Neural progenitor cell (in vitro differentiated cells): ENCODE data around the gene HFM1. TPM values are rescaled to one million over a fixed set of nuclear protein-coding genes. Genes with fewer than 3 reads are reported as not detected.

Source experiments
- DNase-seq: peaks from one replicate; pipeline ENCODE4 v3.0.0-alpha.2; 2016; ENCODE audit warnings: low spot score
- H2AFZ ChIP-seq: fragments of 200-600 bp; sonication (generic); replicated peaks from 2 replicates; pipeline ENCODE4 v1.6.1; 2016; ENCODE audit warnings: antibody characterized with exemption
- H3F3A ChIP-seq: fragments of 200-600 bp; sonication (generic); 2 replicates; pipeline ENCODE4 v1.6.1; 2016; ENCODE audit warnings: antibody characterized with exemption, low read depth
- H3K27ac ChIP-seq: fragments of 200-600 bp; sonication (generic); 2 replicates; pipeline ENCODE4 v1.5.1; 2016; ENCODE audit warnings: mild to moderate bottlenecking
- H3K27me3 ChIP-seq: fragments of 200-600 bp; sonication (generic); 2 replicates; pipeline ENCODE4 v1.6.1; 2016; ENCODE audit warnings: mild to moderate bottlenecking, moderate library complexity
- H3K36me3 ChIP-seq: fragments of 200-600 bp; sonication (generic); 2 replicates; pipeline ENCODE4 v1.5.1; 2016
- H3K4me1 ChIP-seq: fragments of 200-600 bp; sonication (generic); 2 replicates; pipeline ENCODE4 v1.6.1; 2016; ENCODE audit warnings: mixed run types
- H3K4me2 ChIP-seq: fragments of 200-600 bp; sonication (generic); 2 replicates; pipeline ENCODE4 v1.6.1; 2016
- H3K4me3 ChIP-seq: fragments of 200-600 bp; sonication (generic); 2 replicates; pipeline ENCODE4 v1.5.1; 2016
- H3K79me2 ChIP-seq: fragments of 200-600 bp; sonication (generic); 2 replicates; pipeline ENCODE4 v1.6.1; 2016; ENCODE audit warnings: low read depth
- H3K9ac ChIP-seq: fragments of 200-600 bp; sonication (generic); 2 replicates; pipeline ENCODE4 v1.6.1; 2016
- H3K9me3 ChIP-seq: fragments of 200-600 bp; sonication (generic); 2 replicates; pipeline ENCODE4 v1.5.1; 2016; ENCODE audit warnings: low read depth
- H4K20me1 ChIP-seq: fragments of 200-600 bp; sonication (generic); 2 replicates; pipeline ENCODE4 v1.6.1; 2016; ENCODE audit warnings: low read depth
- H3K27ac Mint-ChIP-seq: 3 replicates; pipeline ENCODE4 v1.8.0; 2021; ENCODE audit warnings: mixed read lengths
- H3K27me3 Mint-ChIP-seq: 2 replicates; pipeline ENCODE4 v1.8.0; 2022; ENCODE audit warnings: low read depth, mild to moderate bottlenecking, inconsistent platforms, moderate library complexity, mixed read lengths; ENCODE audit not compliant: insufficient read depth
- H3K36me3 Mint-ChIP-seq: 3 replicates; pipeline ENCODE4 v1.8.0; 2021; ENCODE audit warnings: mixed read lengths
- H3K4me1 Mint-ChIP-seq: 3 replicates; pipeline ENCODE4 v1.8.0; 2021; ENCODE audit warnings: mixed read lengths
- H3K4me3 Mint-ChIP-seq: 3 replicates; pipeline ENCODE4 v1.8.0; 2021; ENCODE audit warnings: mild to moderate bottlenecking, moderate library complexity, mixed read lengths
- H3K9me3 Mint-ChIP-seq: 3 replicates; pipeline ENCODE4 v1.8.0; 2020; ENCODE audit warnings: mixed read lengths
- CTCF ChIP-seq: fragments of 200-600 bp; sonication (generic); IDR thresholded peaks from 2 replicates; pipeline ENCODE4 v1.5.1; 2017; ENCODE audit warnings: antibody characterized with exemption, mild to moderate bottlenecking
- EZH2 ChIP-seq: fragments of 200-600 bp; sonication (generic); IDR thresholded peaks from 2 replicates; pipeline ENCODE4 v1.6.1; 2017; ENCODE audit warnings: antibody characterized with exemption, mild to moderate bottlenecking, moderate library complexity
- EZH2phosphoT487 ChIP-seq: fragments of 200-600 bp; sonication (generic); IDR thresholded peaks from 2 replicates; pipeline ENCODE4 v1.6.1; 2017; ENCODE audit warnings: antibody characterized with exemption
- total RNA-seq: library from RNA; depleted of rRNA; stranded (reverse); fragments of >200 nt; gene quantifications from 2 replicates; pipeline ENCODE4 v1.2.3, GENCODE V29; 2015; ENCODE audit warnings: low replicate concordance

HFM1 gene
- total RNA-seq, 1 donor from 2014 or later = 36.3 TPM

GRCh38 chr1:91335603-91336002 is 69.0 kb downstream of the HFM1 start:
- Histone ChIP-seq H3K4me1 (no peaks in the 10 kb centered on the region), H3K36me3 (peaks cover 11% of the 10 kb centered on the region), H3K4me2 (no peak overlapping the region), H3F3A (no peaks in the 10 kb centered on the region), H3K27me3 (no peaks in the 10 kb centered on the region), H3K27ac (no peak overlapping the region), H4K20me1 (no peaks in the 10 kb centered on the region), H3K9ac (no peak overlapping the region), H3K4me3 (no peak overlapping the region), H3K79me2 (no peaks in the 10 kb centered on the region), H3K9me3 (peaks cover 5% of the 10 kb centered on the region), H2AFZ (no peak overlapping the region)
- Mint-ChIP-seq H3K27me3 (no peaks in the 10 kb centered on the region), H3K36me3 (peaks cover 34% of the 10 kb centered on the region), H3K9me3 (peaks cover 19% of the 10 kb centered on the region), H3K4me3 (no peak overlapping the region), H3K4me1 (no peaks in the 10 kb centered on the region), H3K27ac (no peak overlapping the region)
- no peak for DNase-seq
- no peak for TF ChIP-seq EZH2
- no peak for TF ChIP-seq EZH2phosphoT487
- no peak for TF ChIP-seq CTCF

- Histone ChIP-seq H3K27ac (no peak overlapping the region), H3K9ac (no peak overlapping the region), H3K4me3 (no peak overlapping the region), H3K9me3 (peaks cover 5% of the 10 kb centered on the region), H3K36me3 (peaks cover 11% of the 10 kb centered on the region), H3K27me3 (no peaks in the 10 kb centered on the region), H3K4me2 (no peak overlapping the region), H2AFZ (no peak overlapping the region), H3K4me1 (no peaks in the 10 kb centered on the region), H3F3A (no peaks in the 10 kb centered on the region), H4K20me1 (no peaks in the 10 kb centered on the region), H3K79me2 (no peaks in the 10 kb centered on the region)
- Mint-ChIP-seq H3K4me1 (no peaks in the 10 kb centered on the region), H3K27me3 (no peaks in the 10 kb centered on the region), H3K9me3 (peaks cover 21% of the 10 kb centered on the region), H3K27ac (no peak overlapping the region), H3K36me3 (peaks cover 38% of the 10 kb centered on the region), H3K4me3 (no peak overlapping the region)
- no peak for DNase-seq
- TF ChIP-seq CTCF (no peak), EZH2 (no peak), EZH2phosphoT487 (no peak)
Observed at GRCh38 chr1:91334856-91335255, 69.8 kb downstream of the HFM1 start.

GRCh38 chr1:91325456-91325855 is 79.2 kb downstream of the HFM1 start:
- H3K27ac Mint-ChIP-seq = no peak overlapping the region
- Histone ChIP-seq H3K9ac (no peak overlapping the region), H3K4me1 (no peaks in the 10 kb centered on the region), H3K27me3 (no peaks in the 10 kb centered on the region), H3K36me3 (no peaks in the 10 kb centered on the region), H3K27ac (no peak overlapping the region), H3K79me2 (no peaks in the 10 kb centered on the region), H2AFZ (no peak overlapping the region), H3K9me3 (no peaks in the 10 kb centered on the region), H4K20me1 (no peaks in the 10 kb centered on the region), H3F3A (no peaks in the 10 kb centered on the region), H3K4me2 (no peak overlapping the region), H3K4me3 (no peak overlapping the region)
- TF ChIP-seq EZH2 = no peak
- peaks cover 2% of the 10 kb centered on the region for H3K9me3 Mint-ChIP-seq
- no peaks in the 10 kb centered on the region for H3K27me3 Mint-ChIP-seq
- no peak overlapping the region for H3K4me3 Mint-ChIP-seq
- H3K4me1 Mint-ChIP-seq = no peaks in the 10 kb centered on the region
- peaks cover 26% of the 10 kb centered on the region for H3K36me3 Mint-ChIP-seq
- no peak for DNase-seq

GRCh38 chr1:91314643-91315042 is 90.0 kb downstream of the HFM1 start:
- Mint-ChIP-seq H3K9me3 (peaks cover 15% of the 10 kb centered on the region), H3K27me3 (no peaks in the 10 kb centered on the region), H3K27ac (no peak overlapping the region), H3K4me1 (no peaks in the 10 kb centered on the region), H3K4me3 (no peak overlapping the region), H3K36me3 (peaks cover 25% of the 10 kb centered on the region)
- TF ChIP-seq EZH2 = no peak
- no peak for TF ChIP-seq EZH2phosphoT487
- no peak for TF ChIP-seq CTCF
- H4K20me1 ChIP-seq = no peaks in the 10 kb centered on the region
- no peak overlapping the region for H3K4me3 ChIP-seq
- DNase-seq = no peak
- no peaks in the 10 kb centered on the region for H3K4me1 ChIP-seq
- H3K36me3 ChIP-seq = peaks cover 14% of the 10 kb centered on the region
- H3F3A ChIP-seq = no peaks in the 10 kb centered on the region
- H2AFZ ChIP-seq = no peak overlapping the region
- H3K9me3 ChIP-seq = no peaks in the 10 kb centered on the region
- no peak overlapping the region for H3K27ac ChIP-seq
- no peaks in the 10 kb centered on the region for H3K79me2 ChIP-seq
- no peak overlapping the region for H3K4me2 ChIP-seq
- no peak overlapping the region for H3K9ac ChIP-seq
- H3K27me3 ChIP-seq = no peaks in the 10 kb centered on the region
